Activated CD8-positive, alpha-beta T cell treated with anti-CD3 and anti-CD28 coated beads, Interleukin-2, amount 10 ng/mL, durations not matched to agents 7 days and 5 days (primary cell): Measurements from ENCODE around the gene KRT16. TPM values are rescaled to one million over a fixed set of nuclear protein-coding genes. Genes with fewer than 3 reads are reported as not detected.
"Not testable (repeated sequence)": the region's sequence is repeated elsewhere in the genome, so short reads cannot be mapped to it uniquely, and the experiment has no call there.

ENCODE experiments used
- ATAC-seq: fragments of 150-1000 bp; cut with Tn5 transposase; one replicate; pipeline ENCODE4 v1.10.0; 2021; ENCODE audit warnings: moderate library complexity
- CTCF ChIA-PET: fragments of 350-600 bp; sonication (Branson Sonifier 250); formaldehyde crosslinking; loops from one replicate; lab custom pipeline; 2021; ENCODE audit warnings: antibody characterized with exemption; lab: Charles Lee
- POLR2A ChIA-PET: fragments of 350-600 bp; sonication (Branson Sonifier 250); formaldehyde crosslinking; loops from one replicate; lab custom pipeline; 2021; ENCODE audit warnings: antibody characterized with exemption; lab: Charles Lee
- DNase-seq: peaks from one replicate; pipeline ENCODE4 v3.0.0-alpha.2; 2020
- H3K27ac Mint-ChIP-seq: one replicate; pipeline ENCODE4 v1.8.0; 2021; ENCODE audit warnings: mild to moderate bottlenecking, mixed read lengths
- H3K27me3 Mint-ChIP-seq: one replicate; pipeline ENCODE4 v1.8.0; 2021; ENCODE audit warnings: low read depth, mixed read lengths
- H3K36me3 Mint-ChIP-seq: one replicate; pipeline ENCODE4 v1.8.0; 2021; ENCODE audit warnings: low read depth, mixed read lengths
- H3K4me1 Mint-ChIP-seq: one replicate; pipeline ENCODE4 v1.8.0; 2021; ENCODE audit warnings: low read depth, mixed read lengths
- H3K4me3 Mint-ChIP-seq: one replicate; pipeline ENCODE4 v1.8.0; 2021; ENCODE audit warnings: mild to moderate bottlenecking, mixed read lengths
- H3K9me3 Mint-ChIP-seq: one replicate; pipeline ENCODE4 v1.8.0; 2022; ENCODE audit warnings: mixed read lengths; ENCODE audit not compliant: insufficient read depth
- total RNA-seq, 2 experiments: library from RNA; stranded (reverse); gene quantifications; one replicate each; pipeline ENCODE4 v1.2.3, GENCODE V29; 2021

KRT16 gene
- total RNA-seq, 2 experiments from 2014 or later = not detected

GRCh38 chr17:41599680-41600079 is 12.9 kb downstream of the KRT16 start:
- Mint-ChIP-seq H3K36me3 (no peaks in the 10 kb centered on the region), H3K4me1 (no peaks in the 10 kb centered on the region), H3K9me3 (no peaks in the 10 kb centered on the region), H3K4me3 (no peak overlapping the region), H3K27me3 (no peaks in the 10 kb centered on the region), H3K27ac (no peak overlapping the region)
- DNase-seq = no peak
- ChIA-PET CTCF (interaction anchor here (1.4 kb wide), 1 partner anchor 49 kb away, joined by 3 read pairs; no protein-coding TSS in a partner anchor), POLR2A (interaction anchor here (0.6 kb wide), 1 partner anchor 10 kb away, joined by 3 read pairs; no protein-coding TSS in a partner anchor)
- ATAC-seq = no peak

- Mint-ChIP-seq H3K4me3 (no peak overlapping the region), H3K27ac (no peak overlapping the region), H3K27me3 (no peaks in the 10 kb centered on the region), H3K9me3 (no peaks in the 10 kb centered on the region), H3K36me3 (no peaks in the 10 kb centered on the region), H3K4me1 (no peaks in the 10 kb centered on the region)
- DNase-seq (no peak), ATAC-seq (no peak)
- ChIA-PET POLR2A (no interaction called here), CTCF (interaction anchor here (2.5 kb wide), 1 partner anchor 54 kb away, joined by 6 read pairs; no protein-coding TSS in a partner anchor)
These were observed 17.0 kb downstream of the KRT16 start for GRCh38 chr17:41595585-41595984.

GRCh38 chr17:41594363-41594915 is 18.1 kb downstream of the KRT16 start:
- ChIA-PET CTCF (interaction anchor here (0.9 kb wide), 1 partner anchor 54 kb away, joined by 4 read pairs; no protein-coding TSS in a partner anchor), POLR2A (no interaction called here)
- no peak for ATAC-seq
- Mint-ChIP-seq H3K27me3 (no peaks in the 10 kb centered on the region), H3K4me3 (no peak overlapping the region), H3K27ac (no peak overlapping the region), H3K36me3 (no peaks in the 10 kb centered on the region), H3K9me3 (no peaks in the 10 kb centered on the region), H3K4me1 (no peaks in the 10 kb centered on the region)
- DNase-seq = no peak

GRCh38 chr17:41593306-41593981 is 19.1 kb downstream of the KRT16 start:
- Mint-ChIP-seq H3K27ac (no peak overlapping the region), H3K36me3 (no peaks in the 10 kb centered on the region), H3K27me3 (no peaks in the 10 kb centered on the region), H3K9me3 (no peaks in the 10 kb centered on the region), H3K4me1 (no peaks in the 10 kb centered on the region), H3K4me3 (no peak overlapping the region)
- ATAC-seq = no peak
- ChIA-PET CTCF (interaction anchor here (1.3 kb wide), 1 partner anchor 12 kb away, joined by 3 read pairs; no protein-coding TSS in a partner anchor), POLR2A (no interaction called here)
- no peak for DNase-seq

GRCh38 chr17:41592601-41593305 is 19.8 kb downstream of the KRT16 start:
- Mint-ChIP-seq H3K4me3 (no peak overlapping the region), H3K27me3 (no peaks in the 10 kb centered on the region), H3K27ac (no peak overlapping the region), H3K9me3 (no peaks in the 10 kb centered on the region), H3K4me1 (no peaks in the 10 kb centered on the region), H3K36me3 (no peaks in the 10 kb centered on the region)
- DNase-seq (no peak), ATAC-seq (no peak)
- POLR2A ChIA-PET = no interaction called here
- CTCF ChIA-PET = interaction anchor here (1.0 to 3.0 kb wide), 4 partner anchors 11 to 70 kb away, joined by 3 to 12 read pairs (median 4); no protein-coding TSS in a partner anchor

- no peak overlapping the region for H3K4me3 Mint-ChIP-seq
These were observed 23.3 kb downstream of the KRT16 start for GRCh38 chr17:41589301-41589700.

GRCh38 chr17:41588126-41588810 is 24.3 kb downstream of the KRT16 start:
- no peaks in the 10 kb centered on the region for H3K36me3 Mint-ChIP-seq
- no peak for ATAC-seq
- no peaks in the 10 kb centered on the region for H3K27me3 Mint-ChIP-seq
- no peaks in the 10 kb centered on the region for H3K4me1 Mint-ChIP-seq
- no peak overlapping the region for H3K4me3 Mint-ChIP-seq
- H3K27ac Mint-ChIP-seq = no peak overlapping the region
- H3K9me3 Mint-ChIP-seq = no peaks in the 10 kb centered on the region
- DNase-seq = no peak
- ChIA-PET CTCF (no interaction called here), POLR2A (no interaction called here)

More at GRCh38 chr17:41589301-41589700, 23.3 kb downstream of the KRT16 start:
- DNase-seq (no peak), ATAC-seq (no peak)
- Mint-ChIP-seq H3K36me3 (no peaks in the 10 kb centered on the region), H3K4me1 (no peaks in the 10 kb centered on the region), H3K9me3 (no peaks in the 10 kb centered on the region), H3K27ac (no peak overlapping the region), H3K27me3 (no peaks in the 10 kb centered on the region)
- ChIA-PET POLR2A (no interaction called here), CTCF (no interaction called here)

GRCh38 chr17:41586863-41587495 is 25.6 kb downstream of the KRT16 start, which contains the start of gene KRT14:
TSS of gene KRT14 (minus strand) at chr17:41586895. CDS start at chr17:41586834, 61 bp downstream.
- no peaks in the 10 kb centered on the region for H3K36me3 Mint-ChIP-seq
- H3K27ac Mint-ChIP-seq = no peak within 1 kb of the TSS
- H3K27me3 Mint-ChIP-seq = no peaks in the 10 kb centered on the region
- H3K4me3 Mint-ChIP-seq = no peak within 1 kb of the TSS
- ATAC-seq = no peak
- DNase-seq = no peak
- no peaks in the 10 kb centered on the region for H3K9me3 Mint-ChIP-seq
- H3K4me1 Mint-ChIP-seq = no peaks in the 10 kb centered on the region
- ChIA-PET CTCF (interaction anchor here (1.9 kb wide), 1 partner anchor 76 kb away, joined by 5 read pairs; no protein-coding TSS in a partner anchor), POLR2A (no interaction called here)

GRCh38 chr17:41585301-41586056 is 27.1 kb downstream of the KRT16 start:
- CTCF ChIA-PET = interaction anchor here (1.8 kb wide), 1 partner anchor 63 kb away, joined by 7 read pairs; no protein-coding TSS in a partner anchor
- ATAC-seq = no peak
- no peaks in the 10 kb centered on the region for H3K4me1 Mint-ChIP-seq

GRCh38 chr17:41584331-41584927 is 28.1 kb downstream of the KRT16 start:
- CTCF ChIA-PET = interaction anchor here (1.8 kb wide), 1 partner anchor 64 kb away, joined by 7 read pairs; no protein-coding TSS in a partner anchor
- H3K27me3 Mint-ChIP-seq = peaks cover 14% of the 10 kb centered on the region
- H3K36me3 Mint-ChIP-seq, ATAC-seq, H3K4me3 Mint-ChIP-seq, H3K9me3 Mint-ChIP-seq, POLR2A ChIA-PET, DNase-seq, H3K4me1 Mint-ChIP-seq, H3K27ac Mint-ChIP-seq: not testable (repeated sequence)

More at GRCh38 chr17:41585301-41586056, 27.1 kb downstream of the KRT16 start:
- Mint-ChIP-seq H3K27ac (no peak overlapping the region), H3K4me3 (no peak overlapping the region), H3K9me3 (no peaks in the 10 kb centered on the region), H3K36me3 (no peaks in the 10 kb centered on the region), H3K27me3 (peaks cover 8% of the 10 kb centered on the region)
- POLR2A ChIA-PET = no interaction called here
- no peak for DNase-seq
